ENCODE measurements around the gene CATSPERD. TPM values are rescaled to one million over a fixed set of nuclear protein-coding genes. Genes with fewer than 3 reads are reported as not detected.

Gene CATSPERD
- total RNA-seq, 1 experiment from 2014 or later, result not detected

- H3K4me1 ChIP-seq (ENCODE audit: insufficient read depth, low read length), result no peaks in the 10 kb centered on the region
- H3K18ac ChIP-seq (ENCODE audit: insufficient read length, low read depth, low read length), result no peak overlapping the region
- H2BK20ac ChIP-seq (ENCODE audit: low read depth, low read length, poor library complexity, severe bottlenecking), result no peak overlapping the region
- H3T11ph ChIP-seq (ENCODE audit: low read length), result no peak overlapping the region
- Mint-ChIP-seq H3K27me3 (ENCODE audit: low read depth) (peaks cover 8% of the 10 kb centered on the region; the same call in 1 of the 2 replicates), H3K36me3 (ENCODE audit: insufficient read depth in 1 of 3, low read depth in 3 of 3) (peaks cover 41 to 74% (median 56%) of the 10 kb centered on the region in 3 experiments), H3K27ac (peak overlapping the region in 1 of 3 experiments; percentile 55; a peak in 1 of 7 replicates), H3K9me3 (peaks cover 5 to 6% of the 10 kb centered on the region in 2 experiments; a peak in 2 of 5 replicates), H3K4me3 (peak overlapping the region in 1 of 2 experiments; percentile 40; a peak in 1 of 5 replicates), H3K4me1 (peaks cover 4 to 12% of the 10 kb centered on the region in 2 experiments)
- peak; percentile 28 for DNase-seq
- no peak overlapping the region for H3K23ac ChIP-seq (ENCODE audit: insufficient read length, low read depth, low read length)
- H2AK5ac ChIP-seq (ENCODE audit: insufficient read length, low read length), result no peak overlapping the region
- no peak overlapping the region for H3K4me2 ChIP-seq (ENCODE audit: insufficient read depth, insufficient read length, low read length)
- H2BK120ac ChIP-seq (ENCODE audit: low read depth, low read length, poor library complexity, severe bottlenecking), result no peak overlapping the region
- H3K23me2 ChIP-seq (ENCODE audit: insufficient read length, low read depth, low read length, poor library complexity, severe bottlenecking), result peaks cover 5% of the 10 kb centered on the region
- peaks cover 14% of the 10 kb centered on the region; the same call in 1 of the 2 replicates for H3K79me2 ChIP-seq (ENCODE audit: insufficient read depth, low read length)
- no peak overlapping the region for H2BK12ac ChIP-seq (ENCODE audit: insufficient read length, low read depth, low read length)
- H2BK5ac ChIP-seq (ENCODE audit: insufficient read length, low read length), result no peak overlapping the region
- no peak overlapping the region for H2AFZ ChIP-seq (ENCODE audit: low read length)
- no peak overlapping the region for H3K27ac ChIP-seq (ENCODE audit: insufficient read length, low read depth, low read length)
- H3K14ac ChIP-seq (ENCODE audit: insufficient read depth, low read length), result no peak overlapping the region
- H3K27me3 ChIP-seq (ENCODE audit: insufficient read depth, low read length), result no peaks in the 10 kb centered on the region
- H3K56ac ChIP-seq (ENCODE audit: insufficient read length, low read depth, low read length), result no peak overlapping the region
- H2BK15ac ChIP-seq (ENCODE audit: low read depth, low read length), result no peak overlapping the region
- WGBS (ENCODE audit: extremely low coverage, insufficient read length, low lambda C conversion rate), result no CpG with 5 or more reads among the region's 45 CpGs
- no peak overlapping the region for H3K4ac ChIP-seq (ENCODE audit: low read depth, low read length)
- H3K9me3 ChIP-seq (ENCODE audit: control insufficient read depth, low read depth, low read length), result no peaks in the 10 kb centered on the region
- H4K5ac ChIP-seq (ENCODE audit: insufficient read length, low read depth, low read length), result no peak overlapping the region
- H3K9ac ChIP-seq (ENCODE audit: extremely low read depth, insufficient read length, low read length), result no peak overlapping the region
- H4K20me1 ChIP-seq (ENCODE audit: control insufficient read depth, insufficient read depth, insufficient read length), result no peaks in the 10 kb centered on the region
- no peak for TF ChIP-seq CTCF (conservative IDR thresholded peaks at IDR 0.05)
- no peaks in the 10 kb centered on the region for H3K79me1 ChIP-seq (ENCODE audit: insufficient read depth, low read depth, low read length, poor library complexity, severe bottlenecking)
- no peak overlapping the region for H4K8ac ChIP-seq (replicated peaks; ENCODE audit: insufficient read length, low read depth, low read length)
- H4K91ac ChIP-seq (ENCODE audit: insufficient read length, low read depth, low read length), result no peak overlapping the region
Measured at GRCh38 chr19:5694167-5694955, 26.1 kb upstream of the CATSPERD start.

All from H9 (cell line).